ENCODE data around the gene CCSAP. TPM values are rescaled to one million over a fixed set of nuclear protein-coding genes. Genes with fewer than 3 reads are reported as not detected.

CCSAP gene
- total and polyA plus RNA-seq, 2 of the 13 experiments (the other 11 are each of a cell fraction or from before 2014, with no cell fraction given): 3.7 to 9.0 TPM

DNA sequence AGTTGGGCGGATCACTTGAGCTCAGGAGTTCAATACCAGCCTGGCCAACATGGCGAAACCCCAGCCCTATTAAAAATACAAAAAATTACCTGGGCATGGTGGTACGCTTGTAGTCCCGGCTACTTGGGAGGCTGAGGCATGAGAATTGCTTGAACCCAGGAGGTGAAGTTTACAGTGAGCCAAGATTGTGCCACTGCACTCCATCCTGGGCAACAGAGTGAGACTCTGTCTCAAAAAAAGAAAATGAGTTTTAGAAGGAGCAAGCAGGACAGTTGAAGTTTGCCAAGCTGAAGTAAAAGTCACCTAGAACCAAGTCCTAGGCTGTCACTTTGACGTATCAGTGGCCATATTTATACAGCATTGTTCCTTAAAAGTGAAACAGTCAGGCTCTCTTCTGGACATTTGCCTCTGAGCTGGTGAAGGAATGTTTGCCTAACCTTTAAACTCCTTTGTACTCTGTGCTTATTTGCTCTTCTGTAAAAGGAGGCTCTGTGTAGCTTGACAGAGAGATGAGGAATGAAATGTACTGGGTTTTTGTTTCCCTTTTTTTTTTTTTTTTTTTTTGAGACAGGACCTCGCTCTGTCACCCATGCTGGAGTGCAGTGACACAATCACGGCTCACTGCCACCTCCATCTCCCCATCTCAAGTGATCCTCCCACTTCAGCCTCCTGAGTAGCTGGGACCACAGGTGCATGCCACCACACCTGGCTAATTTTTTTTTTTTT, 69.2 kb downstream of the CCSAP start (continued):
- TF ChIP-seq, protein P1, sequence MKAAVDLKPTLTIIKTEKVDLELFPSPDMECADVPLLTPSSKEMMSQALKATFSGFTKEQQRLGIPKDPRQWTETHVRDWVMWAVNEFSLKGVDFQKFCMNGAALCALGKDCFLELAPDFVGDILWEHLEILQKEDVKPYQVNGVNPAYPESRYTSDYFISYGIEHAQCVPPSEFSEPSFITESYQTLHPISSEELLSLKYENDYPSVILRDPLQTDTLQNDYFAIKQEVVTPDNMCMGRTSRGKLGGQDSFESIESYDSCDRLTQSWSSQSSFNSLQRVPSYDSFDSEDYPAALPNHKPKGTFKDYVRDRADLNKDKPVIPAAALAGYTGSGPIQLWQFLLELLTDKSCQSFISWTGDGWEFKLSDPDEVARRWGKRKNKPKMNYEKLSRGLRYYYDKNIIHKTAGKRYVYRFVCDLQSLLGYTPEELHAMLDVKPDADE (CRISPR knock-in tag; IDR thresholded peaks at IDR 0.05): no peak
- TF ChIP-seq FOXK2 (IDR thresholded peaks at IDR 0.05): peak; percentile 87; the same call in 1 of the 2 replicates
- no peak for TF ChIP-seq ZFP62 (CRISPR knock-in tag; IDR thresholded peaks at IDR 0.05)
- TF ChIP-seq, protein P2, sequence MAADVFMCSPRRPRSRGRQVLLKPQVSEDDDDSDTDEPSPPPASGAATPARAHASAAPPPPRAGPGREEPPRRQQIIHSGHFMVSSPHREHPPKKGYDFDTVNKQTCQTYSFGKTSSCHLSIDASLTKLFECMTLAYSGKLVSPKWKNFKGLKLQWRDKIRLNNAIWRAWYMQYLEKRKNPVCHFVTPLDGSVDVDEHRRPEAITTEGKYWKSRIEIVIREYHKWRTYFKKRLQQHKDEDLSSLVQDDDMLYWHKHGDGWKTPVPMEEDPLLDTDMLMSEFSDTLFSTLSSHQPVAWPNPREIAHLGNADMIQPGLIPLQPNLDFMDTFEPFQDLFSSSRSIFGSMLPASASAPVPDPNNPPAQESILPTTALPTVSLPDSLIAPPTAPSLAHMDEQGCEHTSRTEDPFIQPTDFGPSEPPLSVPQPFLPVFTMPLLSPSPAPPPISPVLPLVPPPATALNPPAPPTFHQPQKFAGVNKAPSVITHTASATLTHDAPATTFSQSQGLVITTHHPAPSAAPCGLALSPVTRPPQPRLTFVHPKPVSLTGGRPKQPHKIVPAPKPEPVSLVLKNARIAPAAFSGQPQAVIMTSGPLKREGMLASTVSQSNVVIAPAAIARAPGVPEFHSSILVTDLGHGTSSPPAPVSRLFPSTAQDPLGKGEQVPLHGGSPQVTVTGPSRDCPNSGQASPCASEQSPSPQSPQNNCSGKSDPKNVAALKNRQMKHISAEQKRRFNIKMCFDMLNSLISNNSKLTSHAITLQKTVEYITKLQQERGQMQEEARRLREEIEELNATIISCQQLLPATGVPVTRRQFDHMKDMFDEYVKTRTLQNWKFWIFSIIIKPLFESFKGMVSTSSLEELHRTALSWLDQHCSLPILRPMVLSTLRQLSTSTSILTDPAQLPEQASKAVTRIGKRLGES (CRISPR knock-in tag; IDR thresholded peaks at IDR 0.05; ENCODE audit: borderline replicate concordance): no peak
- TF ChIP-seq ISL2 (CRISPR knock-in tag; IDR thresholded peaks at IDR 0.05): peak; percentile 78; the same call in 1 of the 2 replicates
- no peak for TF ChIP-seq ZNF674 (CRISPR knock-in tag; IDR thresholded peaks at IDR 0.05; ENCODE audit: low read depth)
- TF ChIP-seq ELF4 (CRISPR knock-in tag; IDR thresholded peaks at IDR 0.05; ENCODE audit: borderline replicate concordance): no peak
- TF ChIP-seq HHEX (CRISPR knock-in tag; IDR thresholded peaks at IDR 0.05): no peak
- TF ChIP-seq, protein P3, sequence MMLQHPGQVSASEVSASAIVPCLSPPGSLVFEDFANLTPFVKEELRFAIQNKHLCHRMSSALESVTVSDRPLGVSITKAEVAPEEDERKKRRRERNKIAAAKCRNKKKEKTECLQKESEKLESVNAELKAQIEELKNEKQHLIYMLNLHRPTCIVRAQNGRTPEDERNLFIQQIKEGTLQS (CRISPR knock-in tag; IDR thresholded peaks at IDR 0.05): no peak
- no peak for TF ChIP-seq PCBP1 (IDR thresholded peaks at IDR 0.05; ENCODE audit: borderline replicate concordance, low read depth, low read length)
- TF ChIP-seq PHB2 (IDR thresholded peaks at IDR 0.05; ENCODE audit: partially characterized antibody): no peak
- TF ChIP-seq KAT7 (CRISPR knock-in tag; IDR thresholded peaks at IDR 0.05; ENCODE audit: borderline replicate concordance): peak; percentile 69
- TF ChIP-seq SATB2 (CRISPR knock-in tag; IDR thresholded peaks at IDR 0.05): no peak
- TF ChIP-seq ZNF264 (CRISPR knock-in tag; IDR thresholded peaks at IDR 0.05): peak; percentile 34; the same call in 1 of the 2 replicates
- TF ChIP-seq HIVEP1 (CRISPR knock-in tag; IDR thresholded peaks at IDR 0.05): no peak
- no peak for TF ChIP-seq ZNF652 (CRISPR knock-in tag; IDR thresholded peaks at IDR 0.05; ENCODE audit: borderline replicate concordance, low read depth)
- TF ChIP-seq ZBTB7B (CRISPR knock-in tag; IDR thresholded peaks at IDR 0.05): no peak
- TF ChIP-seq SMAD1 (CRISPR knock-in tag; IDR thresholded peaks at IDR 0.05; ENCODE audit: borderline replicate concordance, low read depth): no peak
- no peak for TF ChIP-seq ZNF44 (CRISPR knock-in tag; IDR thresholded peaks at IDR 0.05)
- no peak for TF ChIP-seq REXO4 (CRISPR knock-in tag; IDR thresholded peaks at IDR 0.05; ENCODE audit: borderline replicate concordance)
- TF ChIP-seq, protein P4, sequence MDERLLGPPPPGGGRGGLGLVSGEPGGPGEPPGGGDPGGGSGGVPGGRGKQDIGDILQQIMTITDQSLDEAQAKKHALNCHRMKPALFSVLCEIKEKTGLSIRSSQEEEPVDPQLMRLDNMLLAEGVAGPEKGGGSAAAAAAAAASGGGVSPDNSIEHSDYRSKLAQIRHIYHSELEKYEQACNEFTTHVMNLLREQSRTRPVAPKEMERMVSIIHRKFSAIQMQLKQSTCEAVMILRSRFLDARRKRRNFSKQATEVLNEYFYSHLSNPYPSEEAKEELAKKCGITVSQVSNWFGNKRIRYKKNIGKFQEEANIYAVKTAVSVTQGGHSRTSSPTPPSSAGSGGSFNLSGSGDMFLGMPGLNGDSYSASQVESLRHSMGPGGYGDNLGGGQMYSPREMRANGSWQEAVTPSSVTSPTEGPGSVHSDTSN (CRISPR knock-in tag; IDR thresholded peaks at IDR 0.05): peak; percentile 70
- TF ChIP-seq, protein P5, sequence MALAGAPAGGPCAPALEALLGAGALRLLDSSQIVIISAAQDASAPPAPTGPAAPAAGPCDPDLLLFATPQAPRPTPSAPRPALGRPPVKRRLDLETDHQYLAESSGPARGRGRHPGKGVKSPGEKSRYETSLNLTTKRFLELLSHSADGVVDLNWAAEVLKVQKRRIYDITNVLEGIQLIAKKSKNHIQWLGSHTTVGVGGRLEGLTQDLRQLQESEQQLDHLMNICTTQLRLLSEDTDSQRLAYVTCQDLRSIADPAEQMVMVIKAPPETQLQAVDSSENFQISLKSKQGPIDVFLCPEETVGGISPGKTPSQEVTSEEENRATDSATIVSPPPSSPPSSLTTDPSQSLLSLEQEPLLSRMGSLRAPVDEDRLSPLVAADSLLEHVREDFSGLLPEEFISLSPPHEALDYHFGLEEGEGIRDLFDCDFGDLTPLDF (CRISPR knock-in tag; IDR thresholded peaks at IDR 0.05): no peak
- TF ChIP-seq, protein P6, sequence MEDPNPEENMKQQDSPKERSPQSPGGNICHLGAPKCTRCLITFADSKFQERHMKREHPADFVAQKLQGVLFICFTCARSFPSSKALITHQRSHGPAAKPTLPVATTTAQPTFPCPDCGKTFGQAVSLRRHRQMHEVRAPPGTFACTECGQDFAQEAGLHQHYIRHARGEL (CRISPR knock-in tag; IDR thresholded peaks at IDR 0.05): no peak
- no peak for TF ChIP-seq ZSCAN30 (CRISPR knock-in tag; IDR thresholded peaks at IDR 0.05)
- no peak for TF ChIP-seq ZFX (CRISPR knock-in tag; IDR thresholded peaks at IDR 0.05; ENCODE audit: low read depth)
